Peyer's patch (tissue), 4 donors: ENCODE data around the gene HADH.

Experiments used
- CTCF ChIP-seq, 6 experiments: fragments of 450-650 bp in 4 of 6; fragments of 200-600 bp in 2 of 6; sonication (generic) in 1 of 6; IDR thresholded peaks; one replicate each; pipeline ENCODE4 v1.5.1; 2017 to 2019; ENCODE audit warnings: antibody characterized with exemption in 6 of 6, mild to moderate bottlenecking in 3 of 6, moderate library complexity in 1 of 6
- POLR2A ChIP-seq, 2 donors: fragments of 450-650 bp; IDR thresholded peaks; one replicate each; pipeline ENCODE4 v1.5.1; 2017; ENCODE audit warnings: antibody characterized with exemption in 2 of 2, mild to moderate bottlenecking in 2 of 2, moderate library complexity in 2 of 2

GRCh38 chr4:107993969-107994368 is 4.3 kb downstream of the HADH start:
- no peak for TF ChIP-seq CTCF (IDR thresholded peaks at IDR 0.05)
- TF ChIP-seq POLR2A (IDR thresholded peaks at IDR 0.05) = no peak
